PC-9 (cell line): ENCODE measurements around the gene SLAMF6. TPM values are rescaled to one million over a fixed set of nuclear protein-coding genes. Genes with fewer than 3 reads are reported as not detected.
"Not testable (repeated sequence)": the region's sequence is repeated elsewhere in the genome, so short reads cannot be mapped to it uniquely, and the experiment has no call there.

ENCODE experiments used
- BruUV-seq: library from RNA; stranded (reverse); fragments of 400-500 nt; replicated peaks from 2 replicates; lab custom pipeline; 2021; lab: Mats Ljungman, UMichigan
- CTCF ChIA-PET: fragments of 300-600 bp; sonication (Branson Sonifier 250); formaldehyde crosslinking; loops from one replicate; lab custom pipeline; 2022; ENCODE audit warnings: antibody characterized with exemption; lab: Charles Lee
- POLR2A ChIA-PET: fragments of 300-600 bp; sonication (Branson Sonifier 250); formaldehyde crosslinking; loops from one replicate; lab custom pipeline; 2022; ENCODE audit warnings: antibody characterized with exemption; ENCODE audit not compliant: unreplicated experiment; lab: Charles Lee
- DNase-seq, 2 experiments: peaks; one replicate each; pipeline versions ENCODE4 v3.0.0 to v3.0.0-alpha.2; 2015 to 2022; ENCODE audit warnings: mixed read lengths in 1 of 2
- H2AFZ ChIP-seq: fragments of 200-600 bp; sonication (generic); 2 replicates; pipeline ENCODE4 v1.8.1; 2017; ENCODE audit warnings: antibody characterized with exemption
- H3F3A ChIP-seq: fragments of 200-600 bp; sonication (generic); 2 replicates; pipeline ENCODE4 v1.8.1; 2017; ENCODE audit warnings: antibody characterized with exemption, mild to moderate bottlenecking, low read depth; ENCODE audit not compliant: insufficient read depth
- H3K27ac ChIP-seq: fragments of 200-600 bp; sonication (generic); 2 replicates; pipeline ENCODE4 v1.6.1; 2016; ENCODE audit warnings: mixed run types
- H3K27me3 ChIP-seq: fragments of 200-600 bp; sonication (generic); 2 replicates; pipeline ENCODE4 v1.6.1; 2016; ENCODE audit warnings: low read depth, mixed run types; ENCODE audit not compliant: insufficient read depth
- H3K36me3 ChIP-seq: fragments of 200-600 bp; sonication (generic); 2 replicates; pipeline ENCODE4 v1.6.1; 2016; ENCODE audit warnings: low read depth, mixed run types
- H3K4me1 ChIP-seq: fragments of 200-600 bp; sonication (generic); replicated peaks from 2 replicates; pipeline ENCODE4 v1.6.1; 2016; ENCODE audit warnings: mixed run types; ENCODE audit not compliant: insufficient read depth
- H3K4me2 ChIP-seq: fragments of 200-600 bp; sonication (generic); 2 replicates; pipeline ENCODE4 v1.6.1; 2017; ENCODE audit warnings: mixed run types
- H3K4me3 ChIP-seq: fragments of 200-600 bp; sonication (generic); 2 replicates; pipeline ENCODE4 v1.6.1; 2016; ENCODE audit warnings: mixed run types
- H3K79me2 ChIP-seq: fragments of 200-600 bp; sonication (generic); 2 replicates; pipeline ENCODE4 v1.6.1; 2017; ENCODE audit warnings: low read depth, mixed run types
- H3K9me2 ChIP-seq: fragments of 200-600 bp; sonication (generic); 2 replicates; pipeline ENCODE4 v1.8.1; 2017; ENCODE audit warnings: mild to moderate bottlenecking; ENCODE audit not compliant: insufficient read depth
- H3K9me3 ChIP-seq: fragments of 200-600 bp; sonication (generic); 2 replicates; pipeline ENCODE4 v1.8.1; 2016; ENCODE audit warnings: low read depth; ENCODE audit not compliant: insufficient read depth
- H4K20me1 ChIP-seq: fragments of 200-600 bp; sonication (generic); 2 replicates; pipeline ENCODE4 v1.8.1; 2017; ENCODE audit not compliant: insufficient read depth
- CTCF ChIP-seq: fragments of 200-600 bp; sonication (generic); conservative IDR thresholded peaks from 2 replicates; pipeline ENCODE4 v1.6.1; 2017; ENCODE audit warnings: mixed run types, antibody characterized with exemption, mild to moderate bottlenecking, moderate library complexity
- EZH2 ChIP-seq: fragments of 200-600 bp; sonication (generic); IDR thresholded peaks from 2 replicates; pipeline ENCODE4 v1.8.0; 2017; ENCODE audit warnings: antibody characterized with exemption, low read depth
- intact Hi-C: fragments of 100-400 bp; cut with micrococcal nuclease; formaldehyde crosslinking; loops from one replicate; pipeline ENCODE4 v1.10.0; 2022; ENCODE audit not compliant: unreplicated experiment
- total RNA-seq: library from RNA; stranded (reverse); gene quantifications from 2 replicates; pipeline ENCODE4 v1.2.3, GENCODE V29; 2021

SLAMF6 gene
- total RNA-seq, 1 experiment from 2014 or later, result not detected

GRCh38 chr1:160519642-160520435, 3.2 kb downstream of the SLAMF6 start:
- Histone ChIP-seq H3K79me2 (no peaks in the 10 kb centered on the region), H3K36me3 (no peaks in the 10 kb centered on the region), H2AFZ (no peak overlapping the region), H3K4me1 (no peaks in the 10 kb centered on the region), H3K4me2 (no peak overlapping the region), H3K27ac (no peak overlapping the region), H3F3A (no peaks in the 10 kb centered on the region), H3K27me3 (peaks cover 3% of the 10 kb centered on the region; the same call in 1 of the 2 replicates), H3K9me2 (no peaks in the 10 kb centered on the region), H4K20me1 (no peaks in the 10 kb centered on the region), H3K9me3 (no peaks in the 10 kb centered on the region), H3K4me3 (no peak overlapping the region)
- CTCF ChIA-PET, result no interaction called here
- TF ChIP-seq CTCF, result no peak
- no peak for TF ChIP-seq EZH2
- no peak for DNase-seq
- POLR2A ChIA-PET, result no interaction called here
- no TSS peak for BruUV-seq
- intact Hi-C loops, result loop anchor here (10.0 kb wide), 1 partner anchor 55 kb away; no protein-coding TSS in a partner anchor

GRCh38 chr1:160517519-160517918, 5.5 kb downstream of the SLAMF6 start:
- POLR2A ChIA-PET, H3K79me2 ChIP-seq, H2AFZ ChIP-seq, H3K4me3 ChIP-seq, DNase-seq, H3K27ac ChIP-seq, H3K4me2 ChIP-seq, H3F3A ChIP-seq, H3K36me3 ChIP-seq, H4K20me1 ChIP-seq, CTCF ChIA-PET, BruUV-seq, H3K9me2 ChIP-seq, H3K9me3 ChIP-seq, H3K4me1 ChIP-seq: not testable (repeated sequence)
- intact Hi-C loops, result loop anchor here (10.0 kb wide), 1 partner anchor 53 kb away; no protein-coding TSS in a partner anchor
- peaks cover 10% of the 10 kb centered on the region; the same call in 1 of the 2 replicates for H3K27me3 ChIP-seq

- H2AFZ ChIP-seq, H3K9me2 ChIP-seq, H3K27ac ChIP-seq, CTCF ChIA-PET, H3K4me1 ChIP-seq, H3K9me3 ChIP-seq, H3K4me2 ChIP-seq, H3K79me2 ChIP-seq, DNase-seq, H3K27me3 ChIP-seq, POLR2A ChIA-PET, H4K20me1 ChIP-seq, BruUV-seq, H3K36me3 ChIP-seq, H3F3A ChIP-seq, H3K4me3 ChIP-seq: not testable (repeated sequence)
- intact Hi-C loops, result loop anchor here (10.0 kb wide), 1 partner anchor 51 kb away; no protein-coding TSS in a partner anchor
These were observed 7.1 kb downstream of the SLAMF6 start for GRCh38 chr1:160515908-160516307.

GRCh38 chr1:160504651-160505050, 18.4 kb downstream of the SLAMF6 start:
- no peak for DNase-seq
- no peak overlapping the region for H3K4me3 ChIP-seq
- no peaks in the 10 kb centered on the region; the same call in 1 of the 2 replicates for H3K27me3 ChIP-seq
- no peaks in the 10 kb centered on the region for H3K9me2 ChIP-seq
- no peaks in the 10 kb centered on the region for H3K36me3 ChIP-seq
- no peaks in the 10 kb centered on the region for H3K4me1 ChIP-seq
- no peak for TF ChIP-seq EZH2
- no peak for TF ChIP-seq CTCF
- CTCF ChIA-PET, result no interaction called here
- no peak overlapping the region for H3K4me2 ChIP-seq
- H3K79me2 ChIP-seq, result no peaks in the 10 kb centered on the region
- intact Hi-C loops, result no loop called here
- no TSS peak for BruUV-seq
- H2AFZ ChIP-seq, result no peak overlapping the region
- H3F3A ChIP-seq, result no peaks in the 10 kb centered on the region
- POLR2A ChIA-PET, result no interaction called here
- H3K9me3 ChIP-seq, result no peaks in the 10 kb centered on the region; the same call in 1 of the 2 replicates
- H3K27ac ChIP-seq, result no peak overlapping the region
- H4K20me1 ChIP-seq, result no peaks in the 10 kb centered on the region
